HG02973 (cell line): Measurements from ENCODE around the gene CCDC171.
A peak's percentile ranks its signal among the peaks of the same experiment; 100 is the strongest.
"Not testable (repeated sequence)": the region's sequence is repeated elsewhere in the genome, so short reads cannot be mapped to it uniquely, and the experiment has no call there.

Source experiments
- ATAC-seq: cut with Tn5 transposase; IDR thresholded peaks from one replicate; pipeline ENCODE4 v1.9.1; 2021; ENCODE audit warnings: moderate library complexity; ENCODE audit not compliant: unreplicated experiment

The CCDC171 gene

GRCh38 chr9:15693701-15694100, 140.9 kb downstream of the CCDC171 start:
- ATAC-seq, result no peak

DNA sequence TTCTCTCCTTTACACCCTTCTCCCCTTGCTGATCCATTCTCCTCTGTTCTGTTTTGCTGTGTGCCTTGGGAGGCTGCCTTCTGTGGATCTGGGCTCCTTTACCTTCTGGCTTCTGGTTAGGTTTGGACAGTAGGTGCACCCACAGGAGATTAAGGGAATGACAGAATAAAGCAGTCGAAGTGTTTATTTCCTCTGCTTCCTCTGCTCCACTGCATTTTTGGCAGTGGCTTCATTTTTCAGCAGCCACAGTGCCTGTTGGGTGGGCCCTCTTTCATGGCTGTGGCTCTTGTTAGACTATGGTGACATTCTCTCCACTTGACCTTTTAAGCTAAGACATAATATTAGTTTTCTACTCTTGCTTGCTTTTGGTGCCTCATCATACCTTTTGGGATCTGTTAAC, 144.1 kb downstream of the CCDC171 start:
- ATAC-seq, result no peak

- ATAC-seq, result no peak
Measured at GRCh38 chr9:15697446-15697851, 144.6 kb downstream of the CCDC171 start.

GRCh38 chr9:15699876-15700559, 147.2 kb downstream of the CCDC171 start:
- ATAC-seq, result not testable (repeated sequence)

GRCh38 chr9:15707000-15707399, 154.2 kb downstream of the CCDC171 start:
- no peak for ATAC-seq

DNA sequence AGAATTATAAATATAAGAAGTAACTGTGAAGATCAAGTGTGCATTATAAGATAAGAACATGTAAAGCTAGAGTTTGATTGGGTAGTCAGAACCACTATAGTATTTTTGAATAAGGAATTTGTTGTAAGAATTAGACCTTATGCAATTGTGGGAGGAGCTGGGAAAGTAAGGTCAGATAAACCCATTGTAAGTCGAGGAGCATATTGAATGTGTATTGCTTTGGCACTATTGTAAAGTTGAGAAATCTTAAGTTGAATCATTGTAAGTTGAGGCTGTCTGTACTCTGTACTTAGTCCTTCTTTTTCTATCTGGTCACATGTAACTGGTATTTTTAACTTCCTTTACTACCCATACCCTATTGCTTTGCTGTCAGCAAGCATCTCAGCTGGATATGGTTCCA, 158.7 kb downstream of the CCDC171 start:
- no peak for ATAC-seq

GRCh38 chr9:15711931-15712330, 159.1 kb downstream of the CCDC171 start:
- no peak for ATAC-seq

DNA sequence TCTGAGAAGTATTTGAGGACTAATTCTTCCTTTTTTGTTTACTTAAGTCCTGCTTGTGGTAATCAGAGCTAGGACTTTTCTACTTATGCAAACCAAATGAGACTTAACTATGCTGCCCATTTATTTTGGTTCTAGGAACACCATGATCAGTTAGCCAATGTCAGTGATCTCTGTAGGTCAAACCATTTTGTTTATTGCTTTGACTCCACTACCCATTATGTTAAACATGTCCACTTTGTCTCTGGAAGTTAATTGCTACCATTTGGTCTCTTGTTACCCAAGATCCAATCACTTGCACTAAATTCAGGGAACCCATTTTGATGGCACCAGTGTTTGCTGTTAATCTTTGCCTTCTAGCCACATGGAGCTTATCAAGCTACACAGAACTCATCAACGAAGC, 161.9 kb downstream of the CCDC171 start:
- no peak for ATAC-seq

DNA sequence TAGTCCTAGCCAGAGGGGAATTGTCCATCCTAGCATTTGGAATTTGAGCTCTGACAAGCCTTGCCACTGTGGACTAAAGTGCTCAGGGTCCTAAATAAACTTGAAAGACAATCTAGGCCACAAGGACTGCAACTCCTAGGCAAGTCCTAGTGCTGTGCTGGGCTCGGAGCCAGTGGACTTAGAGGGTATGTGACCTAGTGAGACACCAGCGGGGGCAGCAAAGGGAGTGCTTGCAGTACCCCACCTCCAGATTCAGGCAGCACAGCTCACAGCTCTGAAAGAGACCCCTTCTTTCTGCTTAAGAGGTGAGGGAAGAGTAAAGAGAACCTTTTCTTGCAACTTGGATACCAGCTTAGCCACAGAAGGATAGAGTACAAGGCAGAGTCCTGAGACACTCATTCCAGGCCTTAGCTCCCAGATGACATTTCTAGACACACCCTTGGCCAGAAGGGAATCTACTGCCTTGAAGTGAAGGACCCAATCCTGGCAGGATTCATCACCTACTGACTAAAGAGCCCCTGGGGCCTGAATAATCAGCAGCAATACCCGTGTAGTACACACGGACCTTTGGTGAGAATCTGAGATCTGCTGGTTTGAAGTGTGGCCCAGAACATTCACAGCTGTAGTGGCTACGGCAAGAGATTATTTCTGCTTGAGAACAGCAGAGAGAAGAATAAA, 164.6 kb downstream of the CCDC171 start:
- no peak for ATAC-seq

GRCh38 chr9:15718423-15718822, 165.6 kb downstream of the CCDC171 start:
- no peak for ATAC-seq

DNA sequence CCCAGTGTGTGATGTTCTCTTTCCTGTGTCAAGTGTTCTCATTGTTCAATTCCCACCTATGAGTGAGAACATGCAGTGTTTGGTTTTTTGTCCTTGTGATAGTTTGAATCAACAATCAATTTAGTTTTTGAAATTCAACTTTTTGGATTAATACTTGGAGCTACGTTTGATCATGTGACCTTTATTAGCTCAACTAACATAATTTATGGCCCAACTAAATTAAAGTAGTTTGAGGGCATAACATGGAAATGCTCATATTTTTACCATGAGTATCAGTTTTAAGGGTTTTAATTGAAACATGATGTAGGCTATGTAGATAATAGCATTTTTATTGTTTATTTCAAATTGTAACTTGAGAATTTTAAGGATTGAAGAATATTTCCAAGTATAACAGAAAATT, 168.0 kb downstream of the CCDC171 start:
- ATAC-seq, result no peak

- no peak for ATAC-seq
Measured at GRCh38 chr9:15722888-15723287, 170.0 kb downstream of the CCDC171 start.

- ATAC-seq, result no peak
Measured at GRCh38 chr9:15724016-15724415, 171.2 kb downstream of the CCDC171 start.

GRCh38 chr9:15724612-15725011, 171.8 kb downstream of the CCDC171 start:
- ATAC-seq, result no peak

GRCh38 chr9:15725953-15726352, 173.1 kb downstream of the CCDC171 start:
- no peak for ATAC-seq

GRCh38 chr9:15729507-15729906, 176.7 kb downstream of the CCDC171 start:
- no peak for ATAC-seq

GRCh38 chr9:15735083-15735857, 182.4 kb downstream of the CCDC171 start:
- no peak for ATAC-seq

GRCh38 chr9:15736569-15736968, 183.7 kb downstream of the CCDC171 start:
- no peak for ATAC-seq

DNA sequence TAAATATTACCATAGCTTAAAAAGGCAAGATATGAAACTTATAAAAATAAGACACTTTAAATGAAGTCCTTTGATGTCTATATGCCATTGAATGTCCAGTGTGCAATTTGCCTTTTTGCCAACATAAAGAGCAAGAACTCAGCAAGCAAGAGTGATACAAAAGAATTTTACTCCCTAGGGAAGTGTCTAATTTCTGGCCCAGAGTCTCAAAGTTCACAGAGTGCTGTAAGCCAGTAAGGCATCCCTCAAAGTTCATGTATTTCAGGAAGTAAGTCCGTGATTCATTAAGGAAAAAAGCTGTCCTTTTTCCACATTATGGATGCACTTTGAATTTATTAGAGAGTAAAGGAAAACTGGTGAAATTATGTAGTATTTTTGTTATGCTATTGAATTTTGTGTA, 185.2 kb downstream of the CCDC171 start:
- no peak for ATAC-seq

DNA sequence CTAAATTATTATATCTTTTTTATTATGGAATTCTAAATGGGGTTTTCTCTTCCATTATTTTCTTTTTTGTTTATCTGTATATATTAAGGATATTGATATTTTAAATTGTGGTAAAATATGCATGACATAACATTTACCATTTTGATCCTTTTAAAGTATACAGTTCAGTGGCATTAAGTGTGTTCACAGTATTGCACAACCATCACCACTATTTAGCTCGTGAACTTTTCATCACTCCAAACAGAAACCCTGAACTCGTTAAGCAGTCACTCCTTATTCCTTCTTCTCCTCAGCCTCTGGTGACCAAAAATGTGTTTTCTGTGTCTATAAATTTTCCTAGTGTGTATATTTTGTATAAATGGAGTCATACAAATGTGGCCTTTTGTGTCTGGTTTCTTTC, 188.2 kb downstream of the CCDC171 start:
- no peak for ATAC-seq

DNA sequence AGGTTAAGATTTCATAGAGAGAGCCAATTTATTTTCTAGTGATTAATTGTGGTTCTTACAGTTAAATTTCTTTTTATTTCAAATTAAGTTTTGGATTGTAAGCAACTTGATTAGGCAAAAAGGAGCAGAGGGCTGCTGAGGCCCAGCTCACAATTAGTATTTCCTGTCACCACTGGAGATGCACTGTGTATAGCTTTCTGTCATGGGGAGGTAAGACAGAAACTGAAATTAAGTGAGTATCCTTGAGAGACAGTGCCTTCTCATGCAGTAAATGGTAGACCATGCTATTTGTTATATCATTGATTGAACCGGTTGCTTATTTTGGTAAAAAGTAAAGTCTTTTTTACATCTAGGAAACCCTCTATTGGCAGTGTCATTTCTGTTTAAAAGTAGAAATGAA, 190.7 kb downstream of the CCDC171 start:
- peak; percentile 92 for ATAC-seq

DNA sequence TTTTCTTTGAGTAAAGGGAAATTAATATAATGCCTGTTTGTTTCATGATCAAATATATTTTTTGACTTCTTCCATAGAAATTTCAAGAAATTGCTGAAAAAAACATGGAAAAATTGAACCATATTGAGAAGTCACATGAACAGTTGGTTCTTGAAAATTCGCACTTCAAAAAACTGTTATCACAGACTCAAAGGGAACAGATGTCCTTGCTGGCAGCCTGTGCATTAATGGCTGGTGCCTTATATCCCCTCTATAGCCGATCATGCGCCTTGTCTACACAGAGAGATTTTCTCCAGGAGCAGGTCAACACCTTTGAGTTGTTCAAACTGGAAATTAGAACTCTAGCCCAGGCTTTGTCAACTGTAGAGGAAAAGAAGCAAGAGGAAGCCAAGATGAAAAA, 191.4 kb downstream of the CCDC171 start:
- ATAC-seq, result no peak
